Measurements from ENCODE around the gene SCN4B.

SCN4B gene

GRCh38 chr11:118175031-118175992 lies 22.7 kb upstream of the SCN4B start:
- DNase-seq (ENCODE audit: extremely low read depth in 1 of 2, low read depth in 1 of 2), result no peak

- DNase-seq (ENCODE audit: extremely low read depth in 1 of 2, low read depth in 1 of 2), result no peak
These were observed 21.5 kb upstream of the SCN4B start for GRCh38 chr11:118174006-118174567.

DNA sequence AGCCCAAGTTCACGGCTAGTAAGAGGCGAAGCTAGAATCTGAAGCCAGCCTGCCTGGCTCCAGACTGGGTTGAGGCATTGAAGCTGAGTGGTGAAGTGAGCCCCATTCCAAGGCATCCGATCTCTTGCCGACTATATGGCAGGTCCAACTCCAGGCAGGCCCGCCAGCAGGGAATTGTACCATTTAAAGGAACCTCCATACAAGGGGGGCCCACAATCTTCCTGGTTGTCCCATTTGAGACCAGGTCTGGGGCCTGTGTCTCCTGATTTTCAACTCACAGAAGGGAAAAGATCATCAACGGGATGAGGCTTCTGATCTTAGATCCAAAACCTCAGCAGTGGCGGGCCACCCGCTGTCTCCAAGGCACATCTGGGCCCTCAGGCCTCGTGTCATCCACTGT lies 19.7 kb upstream of the SCN4B start:
- no peak for DNase-seq (ENCODE audit: extremely low read depth in 1 of 2, low read depth in 1 of 2)

DNA sequence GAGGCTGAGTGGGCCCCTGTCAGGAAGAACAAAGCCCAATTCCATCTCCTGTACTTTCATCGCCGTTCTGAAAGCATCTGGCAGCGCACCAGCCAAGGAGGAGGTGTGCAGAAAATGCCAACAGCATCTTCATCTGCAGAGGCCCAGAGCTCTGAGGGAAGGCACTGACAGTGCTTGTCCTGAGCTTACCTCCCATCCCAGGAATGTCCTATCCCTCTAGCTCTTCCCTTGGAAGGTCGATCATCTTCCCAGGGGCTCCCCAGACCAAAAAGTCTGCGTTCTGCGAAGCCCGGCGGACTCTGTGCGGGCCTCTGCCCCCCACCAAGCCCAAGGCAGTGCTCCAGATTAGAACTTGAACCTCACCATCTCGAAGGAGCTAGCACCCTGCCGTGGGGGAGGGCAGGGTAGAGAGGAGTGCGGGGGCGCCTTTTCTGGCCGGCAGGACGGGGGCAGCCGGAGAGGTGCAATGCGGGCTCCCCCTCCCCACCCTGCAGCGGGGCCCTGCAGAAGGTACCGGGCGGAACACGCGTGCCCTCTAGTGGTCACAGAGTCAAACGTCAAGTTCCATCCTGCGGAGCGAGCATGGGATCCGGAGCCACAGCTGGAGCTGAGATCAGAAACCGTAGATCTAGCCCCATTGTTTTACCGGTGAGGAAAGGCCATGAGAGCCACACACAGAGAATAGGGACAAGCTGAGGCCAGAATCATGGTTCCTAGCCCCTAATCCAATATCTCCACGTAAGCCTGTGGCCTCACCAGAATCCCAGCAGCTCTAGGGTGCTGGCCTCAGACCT lies 18.8 kb upstream of the SCN4B start:
- DNase-seq (ENCODE audit: extremely low read depth in 1 of 2, low read depth in 1 of 2), result peak; percentile 34 to 52

GRCh38 chr11:118170882-118171268 lies 18.3 kb upstream of the SCN4B start:
- no peak for DNase-seq (ENCODE audit: extremely low read depth in 1 of 2, low read depth in 1 of 2)

DNA sequence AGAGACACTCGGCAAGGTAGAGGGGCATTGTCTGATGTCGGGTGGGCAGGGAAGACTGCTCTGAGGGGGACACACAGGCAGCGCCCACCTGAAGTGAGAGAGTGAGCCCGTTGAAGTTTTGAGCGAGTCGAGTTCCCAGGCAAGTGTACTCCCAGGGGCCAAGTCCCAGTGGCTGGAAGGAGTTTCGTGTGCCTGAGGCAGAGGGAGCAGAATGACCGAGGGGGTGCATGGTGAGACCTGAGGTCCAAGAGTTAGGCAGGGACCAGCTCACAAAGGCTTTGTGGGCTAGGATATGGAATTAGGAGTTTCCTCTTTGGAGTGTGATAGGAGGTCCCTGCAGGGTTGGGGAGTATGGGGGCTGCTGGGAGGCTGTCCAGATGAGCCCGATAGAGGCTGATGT lies 17.6 kb upstream of the SCN4B start:
- no peak for DNase-seq (ENCODE audit: extremely low read depth in 1 of 2, low read depth in 1 of 2)

DNA sequence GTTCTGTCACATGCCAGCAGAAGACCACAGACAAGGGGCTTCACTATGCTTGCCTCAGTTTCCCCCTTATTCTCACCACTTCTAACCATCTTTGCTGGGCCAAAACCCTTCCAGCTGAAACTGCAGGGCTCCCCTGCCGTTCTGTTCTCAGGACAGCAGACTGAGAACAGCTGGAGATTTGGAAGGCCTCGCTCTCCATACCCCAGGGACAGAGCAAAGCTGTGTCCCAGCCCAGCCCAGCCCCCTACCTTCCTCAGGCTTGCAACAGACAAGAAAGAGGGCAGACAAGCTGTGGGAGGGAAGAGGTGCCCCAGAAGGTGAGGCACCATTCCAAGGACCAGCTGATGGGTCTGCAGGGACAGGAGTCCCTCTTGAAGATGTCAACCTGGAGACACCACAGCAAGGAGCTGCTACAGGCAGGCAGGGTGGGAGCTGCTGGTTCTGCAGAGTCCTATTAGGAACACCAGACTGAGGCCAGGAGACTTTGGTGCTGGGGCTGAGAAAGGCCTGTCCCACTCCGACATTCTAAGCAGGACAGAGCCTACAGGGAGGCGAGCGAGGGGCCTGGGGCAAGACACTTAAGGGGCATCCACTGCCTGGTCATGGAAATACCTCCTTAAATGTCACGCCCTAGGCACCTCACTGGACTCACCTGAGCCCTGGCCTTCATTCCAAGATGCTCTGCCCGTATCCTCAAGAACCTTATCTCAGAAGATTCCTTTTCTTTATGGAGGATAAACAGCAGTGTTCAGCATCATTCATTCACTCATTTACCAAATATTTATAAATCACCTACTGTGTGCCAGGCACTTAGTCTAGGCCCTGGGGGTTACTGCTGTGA lies 16.9 kb upstream of the SCN4B start:
- DNase-seq (ENCODE audit: extremely low read depth in 1 of 2, low read depth in 1 of 2), result no peak

- DNase-seq (ENCODE audit: extremely low read depth in 1 of 2, low read depth in 1 of 2), result no peak
These were observed 16.1 kb upstream of the SCN4B start for GRCh38 chr11:118168751-118169150.

DNA sequence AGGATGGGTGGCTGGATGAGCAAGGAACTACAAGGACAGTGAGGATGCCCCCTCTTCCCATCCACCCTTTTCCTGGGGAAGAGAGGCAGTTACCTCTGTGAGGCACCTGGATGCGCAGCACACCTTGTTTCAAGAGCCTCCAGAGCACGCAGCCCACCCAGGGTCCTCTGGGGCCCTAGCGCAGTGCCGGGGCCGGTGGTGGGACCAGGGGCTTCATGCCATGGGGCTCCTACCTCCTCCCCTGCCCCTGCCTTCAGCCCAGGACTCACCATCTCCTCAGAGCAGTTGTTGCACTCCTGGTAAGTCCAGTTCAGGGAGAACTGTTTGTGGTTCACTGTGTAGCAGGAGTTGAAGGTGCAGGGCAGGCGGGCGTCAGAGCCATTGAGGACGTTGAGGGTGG lies 15.7 kb upstream of the SCN4B start:
- DNase-seq (ENCODE audit: extremely low read depth in 1 of 2, low read depth in 1 of 2), result no peak

DNA sequence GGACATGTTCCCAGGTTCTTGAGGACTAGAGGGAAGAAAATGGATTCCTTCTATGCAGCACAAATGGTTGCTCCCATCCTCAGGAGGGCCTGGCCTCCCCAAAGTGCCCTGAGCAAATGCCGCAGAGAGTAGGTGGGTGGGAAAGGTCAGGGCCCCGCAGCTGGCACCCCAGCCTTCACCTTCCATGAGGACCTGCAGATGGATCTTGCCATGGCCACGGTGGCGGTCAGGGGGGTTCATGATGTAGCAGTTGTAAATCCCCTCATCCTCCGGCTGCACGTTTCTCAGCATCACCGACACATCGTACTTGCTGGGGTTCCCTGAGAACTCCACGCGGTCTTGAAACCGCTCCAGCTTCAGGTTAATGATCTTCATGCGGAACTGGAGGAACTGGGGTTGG lies 15.3 kb upstream of the SCN4B start:
- no peak for DNase-seq (ENCODE audit: extremely low read depth in 1 of 2, low read depth in 1 of 2)

DNA sequence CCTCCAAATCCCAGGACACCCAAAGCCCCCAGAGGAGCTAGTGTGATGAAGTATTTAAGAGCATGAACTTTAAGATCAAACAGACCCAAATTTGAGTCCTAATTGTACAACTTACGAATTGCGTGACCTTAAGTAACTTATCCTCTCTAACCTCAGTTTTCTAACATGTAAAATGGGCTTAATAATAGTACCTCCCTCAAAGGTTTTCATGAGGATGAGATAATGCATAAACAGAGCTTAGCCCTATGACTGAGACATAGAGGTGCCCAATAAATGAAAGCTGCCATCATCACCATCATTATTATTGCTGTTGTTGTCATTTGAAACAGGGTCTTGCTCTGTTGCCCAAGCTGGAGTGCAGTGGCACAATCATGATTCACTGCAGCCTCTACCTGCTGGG lies 14.6 kb upstream of the SCN4B start:
- DNase-seq (ENCODE audit: extremely low read depth in 1 of 2, low read depth in 1 of 2), result no peak

GRCh38 chr11:118166641-118167040 lies 14.0 kb upstream of the SCN4B start:
- DNase-seq (ENCODE audit: extremely low read depth in 1 of 2, low read depth in 1 of 2), result no peak

DNA sequence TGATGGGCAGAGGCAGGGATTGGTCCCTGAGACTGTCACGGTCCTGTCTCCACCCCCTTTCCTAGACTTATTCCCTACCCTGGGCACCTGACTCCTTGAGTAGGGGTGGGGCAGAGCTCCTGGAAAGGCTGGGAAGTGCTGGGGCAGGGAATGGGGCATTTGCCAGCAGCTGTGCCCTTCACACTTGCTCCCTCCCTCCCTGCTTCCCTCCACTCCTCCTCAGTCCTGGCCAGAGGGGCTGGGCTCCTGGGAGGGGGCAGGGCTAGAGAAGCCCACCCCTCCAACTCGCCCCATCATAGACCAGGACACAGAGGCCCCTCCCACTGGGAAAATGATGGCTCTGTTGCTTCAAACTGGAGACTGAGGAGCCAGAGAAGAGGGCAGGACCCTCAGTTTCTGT lies 12.3 kb upstream of the SCN4B start:
- DNase-seq (ENCODE audit: extremely low read depth in 1 of 2, low read depth in 1 of 2), result no peak

- no peak for DNase-seq (ENCODE audit: extremely low read depth in 1 of 2, low read depth in 1 of 2)
These were observed 10.9 kb upstream of the SCN4B start for GRCh38 chr11:118163494-118163893.

DNA sequence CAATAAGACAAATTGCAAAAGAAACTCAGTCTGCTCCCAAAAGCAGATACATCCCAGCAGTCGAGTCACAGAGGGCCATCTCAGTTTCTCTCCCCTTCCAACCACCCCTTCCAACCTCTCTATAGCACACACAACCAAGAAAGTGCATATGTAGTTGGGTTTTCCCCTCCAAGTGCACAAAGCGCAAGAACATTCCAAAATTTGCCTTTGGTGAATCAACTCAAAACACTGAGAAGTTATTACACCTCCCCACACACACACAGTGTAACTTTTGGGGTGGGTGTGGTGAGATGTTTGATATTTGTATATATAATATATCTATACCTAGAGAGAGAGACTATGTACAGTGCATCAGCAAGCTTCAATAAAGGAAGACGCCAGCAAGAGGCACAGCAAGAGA lies 10.2 kb upstream of the SCN4B start:
- no peak for DNase-seq (ENCODE audit: extremely low read depth in 1 of 2, low read depth in 1 of 2)

DNA sequence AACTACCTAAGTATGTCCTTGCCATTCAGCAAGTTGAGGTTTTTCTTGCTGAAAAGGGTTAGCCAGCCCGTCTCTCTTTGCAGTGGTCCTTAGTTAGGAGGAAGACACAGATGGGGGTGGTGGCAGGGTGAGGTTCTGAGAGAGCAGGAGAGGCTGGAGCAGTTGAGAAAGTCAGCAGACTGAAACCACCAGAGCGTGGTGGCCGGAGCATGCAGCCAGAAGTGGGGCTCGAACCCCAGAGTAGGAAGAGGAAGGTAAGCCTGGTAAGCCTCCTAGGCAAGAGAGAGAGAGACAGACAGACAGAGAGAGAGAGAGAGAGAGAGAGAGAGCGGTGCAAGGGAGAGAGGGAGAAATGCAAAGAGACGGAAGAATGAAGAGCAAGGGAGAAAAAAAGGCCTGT lies 9.2 kb upstream of the SCN4B start:
- DNase-seq (ENCODE audit: extremely low read depth in 1 of 2, low read depth in 1 of 2), result no peak

GRCh38 chr11:118157186-118157895 lies 4.7 kb upstream of the SCN4B start:
- no peak for DNase-seq (ENCODE audit: extremely low read depth in 1 of 2, low read depth in 1 of 2)

GRCh38 chr11:118156531-118157185 lies 4.0 kb upstream of the SCN4B start:
- DNase-seq (ENCODE audit: extremely low read depth in 1 of 2, low read depth in 1 of 2), result no peak

DNA sequence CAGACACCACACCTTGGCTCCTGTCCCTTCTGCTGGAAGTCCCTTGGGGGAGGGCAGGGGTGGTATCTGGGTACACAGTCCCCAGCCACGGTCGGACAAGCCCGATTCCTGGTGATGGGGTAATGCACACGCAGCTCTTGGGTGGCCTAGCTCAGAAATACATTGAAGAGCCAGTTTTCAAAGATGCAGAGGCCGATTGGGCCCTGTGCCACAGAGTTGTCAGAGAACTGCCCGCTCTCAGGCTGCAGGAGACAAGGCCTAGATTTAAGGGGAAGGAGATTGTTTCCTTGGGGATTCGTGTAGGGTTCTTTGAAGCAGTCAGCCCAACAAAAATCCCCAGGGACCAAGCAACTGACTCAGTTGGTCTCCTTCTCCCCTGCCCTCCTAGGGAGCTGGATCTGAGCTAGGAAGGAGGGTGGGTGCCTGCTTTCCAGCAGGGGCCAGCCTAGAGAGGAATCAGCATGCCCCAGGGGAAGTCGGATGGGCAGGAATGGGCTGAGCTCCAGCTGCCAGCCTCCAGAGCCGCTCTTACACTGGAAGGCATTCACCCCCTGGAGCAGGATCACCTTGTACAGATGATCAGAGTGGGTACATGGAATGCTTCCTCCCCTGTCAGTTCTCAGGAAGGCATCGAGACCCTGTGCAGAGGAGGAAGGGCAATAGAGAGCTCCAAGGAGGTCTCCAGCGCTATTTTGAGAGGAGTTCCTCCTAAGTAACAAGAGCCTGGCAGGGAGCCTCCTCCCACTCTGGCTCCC lies 3.3 kb upstream of the SCN4B start:
- DNase-seq (ENCODE audit: extremely low read depth in 1 of 2, low read depth in 1 of 2), result no peak
